GM18517 (cell line): ENCODE results near the gene ZNF619.

Experiments used
- ATAC-seq: cut with Tn5 transposase; IDR thresholded peaks from one replicate; pipeline ENCODE4 v1.9.1; 2021; ENCODE audit warnings: mild to moderate bottlenecking, moderate library complexity; ENCODE audit not compliant: unreplicated experiment

Gene ZNF619

GRCh38 chr3:40524568-40525285 is 47.8 kb downstream of the ZNF619 start, which contains the start of gene ZNF621:
TSS of gene ZNF621 (plus strand) at chr3:40524960. CDS start at chr3:40525841, 881 bp downstream.
- peak; percentile 93 for ATAC-seq

GRCh38 chr3:40528426-40528825 is 51.5 kb downstream of the ZNF619 start:
- no peak for ATAC-seq

- ATAC-seq: no peak
These were observed 55.3 kb downstream of the ZNF619 start for GRCh38 chr3:40532252-40532651.

GRCh38 chr3:40534283-40534682 is 57.4 kb downstream of the ZNF619 start:
- no peak for ATAC-seq
